ENCODE data around the gene LORICRIN.

DNA sequence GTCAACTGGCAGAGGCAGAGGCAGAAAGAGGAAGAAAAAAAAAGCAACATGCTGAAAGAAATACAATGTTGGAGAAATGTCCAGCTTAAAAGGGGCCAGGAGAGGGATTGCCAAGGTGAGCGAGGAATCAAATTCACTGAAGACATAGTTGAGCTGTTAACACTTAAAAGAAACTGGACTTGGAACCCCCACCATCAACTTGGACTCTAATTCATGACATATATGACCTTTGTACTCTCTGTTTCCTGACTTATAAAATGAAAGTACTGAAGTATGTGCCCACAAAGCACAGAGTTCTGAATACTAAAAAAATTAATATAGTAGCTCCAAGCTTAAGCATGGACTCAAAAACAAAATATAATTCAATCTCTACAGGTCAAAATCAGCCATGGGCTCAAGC lies 26.0 kb upstream of the LORICRIN start:
- TF ChIP-seq, protein P1, sequence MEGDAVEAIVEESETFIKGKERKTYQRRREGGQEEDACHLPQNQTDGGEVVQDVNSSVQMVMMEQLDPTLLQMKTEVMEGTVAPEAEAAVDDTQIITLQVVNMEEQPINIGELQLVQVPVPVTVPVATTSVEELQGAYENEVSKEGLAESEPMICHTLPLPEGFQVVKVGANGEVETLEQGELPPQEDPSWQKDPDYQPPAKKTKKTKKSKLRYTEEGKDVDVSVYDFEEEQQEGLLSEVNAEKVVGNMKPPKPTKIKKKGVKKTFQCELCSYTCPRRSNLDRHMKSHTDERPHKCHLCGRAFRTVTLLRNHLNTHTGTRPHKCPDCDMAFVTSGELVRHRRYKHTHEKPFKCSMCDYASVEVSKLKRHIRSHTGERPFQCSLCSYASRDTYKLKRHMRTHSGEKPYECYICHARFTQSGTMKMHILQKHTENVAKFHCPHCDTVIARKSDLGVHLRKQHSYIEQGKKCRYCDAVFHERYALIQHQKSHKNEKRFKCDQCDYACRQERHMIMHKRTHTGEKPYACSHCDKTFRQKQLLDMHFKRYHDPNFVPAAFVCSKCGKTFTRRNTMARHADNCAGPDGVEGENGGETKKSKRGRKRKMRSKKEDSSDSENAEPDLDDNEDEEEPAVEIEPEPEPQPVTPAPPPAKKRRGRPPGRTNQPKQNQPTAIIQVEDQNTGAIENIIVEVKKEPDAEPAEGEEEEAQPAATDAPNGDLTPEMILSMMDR (IDR thresholded peaks at IDR 0.05), result no peak
- TF ChIP-seq POLR2AphosphoS5 (IDR thresholded peaks at IDR 0.05) (no peak), POLR2A (IDR thresholded peaks at IDR 0.05) (no peak), EP300 (IDR thresholded peaks at IDR 0.05) (no peak)
